Loucy (cell line): ENCODE measurements around the gene CD53.

Experiments
- H2AFZ ChIP-seq: fragments of 200-600 bp; sonication (generic); 2 replicates; pipeline ENCODE4 v1.6.0; 2016; ENCODE audit warnings: antibody characterized with exemption, mild to moderate bottlenecking, low read length, moderate library complexity
- H3F3A ChIP-seq: fragments of 200-600 bp; 2 replicates; pipeline ENCODE4 v1.6.0; 2016; ENCODE audit warnings: antibody characterized with exemption, low read depth, mild to moderate bottlenecking
- H3K27me3 ChIP-seq: fragments of 200-600 bp; sonication (generic); 2 replicates; pipeline ENCODE4 v1.6.1; 2014; ENCODE audit warnings: low read length, mild to moderate bottlenecking; ENCODE audit not compliant: insufficient read depth, poor library complexity, severe bottlenecking
- H3K36me3 ChIP-seq: fragments of 200-600 bp; sonication (generic); 2 replicates; pipeline ENCODE4 v1.6.1; 2016; ENCODE audit warnings: low read length; ENCODE audit not compliant: insufficient read depth
- H3K4me1 ChIP-seq: fragments of 200-600 bp; sonication (generic); 2 replicates; pipeline ENCODE4 v1.5.1; 2014; ENCODE audit warnings: low read length, mild to moderate bottlenecking; ENCODE audit not compliant: insufficient read depth, poor library complexity, severe bottlenecking
- H3K4me2 ChIP-seq: fragments of 200-600 bp; sonication (generic); 2 replicates; pipeline ENCODE4 v1.6.0; 2014; ENCODE audit warnings: antibody characterized with exemption, low read length, low read depth, mild to moderate bottlenecking; ENCODE audit not compliant: poor library complexity, severe bottlenecking
- H3K4me3 ChIP-seq: fragments of 200-600 bp; sonication (generic); 2 replicates; pipeline ENCODE4 v1.5.1; 2014; ENCODE audit warnings: low read length, mild to moderate bottlenecking, mixed read lengths; ENCODE audit not compliant: poor library complexity, severe bottlenecking
- H3K79me2 ChIP-seq: fragments of 200-600 bp; sonication (generic); 2 replicates; pipeline ENCODE4 v1.6.1; 2014; ENCODE audit warnings: low read length; ENCODE audit not compliant: insufficient read depth
- H3K9ac ChIP-seq: fragments of 200-600 bp; sonication (generic); 2 replicates; pipeline ENCODE4 v1.6.0; 2014; ENCODE audit warnings: mild to moderate bottlenecking, low read depth, low read length, moderate library complexity; ENCODE audit not compliant: poor library complexity, severe bottlenecking
- H3K9me2 ChIP-seq: fragments of 200-600 bp; sonication (generic); replicated peaks from 2 replicates; pipeline ENCODE4 v1.6.1; 2016; ENCODE audit warnings: low read depth, low read length, mixed read lengths
- H3K9me3 ChIP-seq: fragments of 200-600 bp; sonication (generic); 2 replicates; pipeline ENCODE4 v1.6.1; 2014; ENCODE audit warnings: mild to moderate bottlenecking, antibody characterized with exemption, low read length, low read depth; ENCODE audit not compliant: insufficient read depth
- H4K20me1 ChIP-seq: fragments of 200-600 bp; sonication (generic); 2 replicates; pipeline ENCODE4 v1.6.0; 2014; ENCODE audit warnings: antibody characterized with exemption, low read length, mild to moderate bottlenecking; ENCODE audit not compliant: insufficient read depth, poor library complexity, severe bottlenecking
- CTCF ChIP-seq: fragments of 200-600 bp; sonication (generic); conservative IDR thresholded peaks from 2 replicates; pipeline ENCODE4 v1.5.1; 2014; ENCODE audit warnings: mild to moderate bottlenecking, antibody characterized with exemption, low read length
- EZH2phosphoT487 ChIP-seq: fragments of 200-600 bp; IDR thresholded peaks from 2 replicates; pipeline ENCODE4 v1.6.1; 2018; ENCODE audit warnings: antibody characterized with exemption, mild to moderate bottlenecking, moderate library complexity, borderline replicate concordance

The CD53 gene

GRCh38 chr1:110914676-110915075, 41.7 kb downstream of the CD53 start:
- peaks cover 12% of the 10 kb centered on the region for H3K4me1 ChIP-seq
- H3K79me2 ChIP-seq, result no peaks in the 10 kb centered on the region
- no peaks in the 10 kb centered on the region for H3K36me3 ChIP-seq
- no peak for TF ChIP-seq EZH2phosphoT487
- TF ChIP-seq CTCF, result no peak
- no peaks in the 10 kb centered on the region for H3F3A ChIP-seq
- H3K9me2 ChIP-seq, result no peaks in the 10 kb centered on the region
- no peak overlapping the region for H2AFZ ChIP-seq
- H3K4me2 ChIP-seq, result no peak overlapping the region
- no peaks in the 10 kb centered on the region; the same call in 1 of the 2 replicates for H3K9me3 ChIP-seq
- no peak overlapping the region for H3K4me3 ChIP-seq
- no peaks in the 10 kb centered on the region for H3K27me3 ChIP-seq
- H3K9ac ChIP-seq, result no peak overlapping the region
- H4K20me1 ChIP-seq, result no peaks in the 10 kb centered on the region

- TF ChIP-seq EZH2phosphoT487 (no peak), CTCF (no peak)
- no peaks in the 10 kb centered on the region for H3K27me3 ChIP-seq
- peaks cover 12% of the 10 kb centered on the region for H3K4me1 ChIP-seq
- no peaks in the 10 kb centered on the region for H3F3A ChIP-seq
- H3K9me3 ChIP-seq, result no peaks in the 10 kb centered on the region; the same call in 1 of the 2 replicates
- H3K9ac ChIP-seq, result no peak overlapping the region
- H3K79me2 ChIP-seq, result no peaks in the 10 kb centered on the region
- H4K20me1 ChIP-seq, result no peaks in the 10 kb centered on the region
- H3K9me2 ChIP-seq, result no peaks in the 10 kb centered on the region
- H2AFZ ChIP-seq, result no peak overlapping the region
- no peak overlapping the region for H3K4me2 ChIP-seq
- H3K4me3 ChIP-seq, result no peak overlapping the region
- no peaks in the 10 kb centered on the region for H3K36me3 ChIP-seq
These were observed 42.9 kb downstream of the CD53 start for GRCh38 chr1:110915804-110916203.

- no peaks in the 10 kb centered on the region for H3K9me2 ChIP-seq
- no peak for TF ChIP-seq CTCF
- no peak for TF ChIP-seq EZH2phosphoT487
- H3K27me3 ChIP-seq, result no peaks in the 10 kb centered on the region
- peak overlapping the region; percentile 7 for H3K9ac ChIP-seq
- H3K79me2 ChIP-seq, result no peaks in the 10 kb centered on the region
- no peaks in the 10 kb centered on the region for H3K36me3 ChIP-seq
- peak overlapping the region; percentile 58 for H3K4me3 ChIP-seq
- no peaks in the 10 kb centered on the region for H3F3A ChIP-seq
- peaks cover 12% of the 10 kb centered on the region for H3K4me1 ChIP-seq
- no peaks in the 10 kb centered on the region for H4K20me1 ChIP-seq
- H2AFZ ChIP-seq, result no peak overlapping the region
- peak overlapping the region; percentile 60 for H3K4me2 ChIP-seq
- no peaks in the 10 kb centered on the region; the same call in 1 of the 2 replicates for H3K9me3 ChIP-seq
These were observed 43.3 kb downstream of the CD53 start for GRCh38 chr1:110916274-110916668.
